Measurements from ENCODE around the gene MAP3K21.

MAP3K21 gene

DNA sequence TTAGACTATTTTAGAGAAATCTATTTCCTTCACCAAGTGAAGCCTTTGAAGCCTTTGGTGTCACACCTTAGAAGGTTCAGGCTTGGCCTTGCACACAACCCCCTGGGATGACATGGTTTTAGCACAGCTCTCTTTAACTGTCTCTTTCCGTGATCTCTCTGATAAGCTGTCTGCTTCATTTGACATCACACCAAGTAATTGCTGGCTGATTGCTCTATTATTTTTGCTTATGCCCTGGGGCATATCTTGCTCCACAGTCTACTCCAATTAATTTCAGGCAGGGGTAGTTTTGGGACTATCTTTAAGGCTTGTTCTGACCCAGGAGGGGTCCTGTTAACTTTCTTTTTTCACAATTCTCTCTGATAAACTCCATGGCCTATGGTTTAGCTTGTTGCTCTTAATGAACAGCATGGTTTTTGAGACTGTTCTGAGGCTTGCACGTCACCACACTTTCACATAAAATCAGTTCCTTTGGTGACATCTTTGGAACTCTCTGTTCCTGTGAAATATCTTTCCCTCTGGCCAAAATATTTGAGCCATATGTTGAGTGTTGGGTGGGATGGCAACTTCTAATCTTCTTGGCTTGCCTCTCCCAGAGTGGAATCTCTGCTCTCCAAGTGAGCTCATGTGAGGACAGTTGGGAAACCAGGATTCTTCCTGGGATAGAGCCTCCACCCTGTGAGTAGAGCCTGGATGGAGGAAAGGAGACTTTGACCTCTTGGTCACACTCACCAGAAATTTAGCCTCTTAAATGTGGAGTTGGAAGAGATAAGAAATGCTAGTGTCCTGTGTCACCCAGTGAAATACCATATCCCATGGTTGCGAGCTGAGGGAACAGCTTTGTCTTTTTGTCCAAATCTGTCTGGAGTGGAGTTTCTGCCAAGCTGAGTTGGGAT lies 63.6 kb downstream of the MAP3K21 start:
- DNase-seq, result no peak

DNA sequence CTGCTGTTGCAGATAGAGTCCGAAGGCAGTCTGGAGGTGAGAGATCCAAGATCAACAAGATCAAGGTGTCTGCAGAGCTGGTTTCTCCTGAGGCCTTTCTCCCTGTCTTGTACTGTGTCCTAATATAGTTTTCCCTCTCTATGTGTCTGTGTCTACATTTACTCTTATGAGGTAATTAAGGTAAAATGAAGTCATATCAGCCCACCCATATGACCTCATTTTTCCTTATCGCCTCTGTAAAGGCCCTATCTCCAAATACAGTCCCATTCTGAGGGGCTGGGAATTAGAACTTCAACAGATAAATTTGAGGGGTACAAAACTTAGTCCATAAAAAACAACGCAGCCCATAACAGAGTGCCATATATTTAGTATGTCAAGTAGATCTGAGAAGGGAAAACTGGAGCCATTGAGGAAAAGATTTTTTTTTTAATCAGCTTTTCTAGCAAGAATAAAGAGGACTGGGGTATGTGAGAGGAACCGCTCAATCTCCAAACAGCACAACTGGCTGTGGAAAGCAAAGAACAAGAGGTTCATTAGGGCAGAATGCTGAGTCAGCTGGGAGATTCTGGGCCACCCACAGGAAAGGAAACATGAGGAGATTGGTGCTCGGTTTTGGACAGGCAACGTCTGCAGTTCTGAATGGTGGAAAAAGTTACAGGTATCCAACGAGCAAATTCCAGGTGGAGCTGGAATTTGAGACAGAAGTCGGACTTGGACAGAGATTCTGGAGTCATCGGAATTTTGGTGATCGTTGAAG lies 65.7 kb downstream of the MAP3K21 start:
- DNase-seq, result no peak

DNA sequence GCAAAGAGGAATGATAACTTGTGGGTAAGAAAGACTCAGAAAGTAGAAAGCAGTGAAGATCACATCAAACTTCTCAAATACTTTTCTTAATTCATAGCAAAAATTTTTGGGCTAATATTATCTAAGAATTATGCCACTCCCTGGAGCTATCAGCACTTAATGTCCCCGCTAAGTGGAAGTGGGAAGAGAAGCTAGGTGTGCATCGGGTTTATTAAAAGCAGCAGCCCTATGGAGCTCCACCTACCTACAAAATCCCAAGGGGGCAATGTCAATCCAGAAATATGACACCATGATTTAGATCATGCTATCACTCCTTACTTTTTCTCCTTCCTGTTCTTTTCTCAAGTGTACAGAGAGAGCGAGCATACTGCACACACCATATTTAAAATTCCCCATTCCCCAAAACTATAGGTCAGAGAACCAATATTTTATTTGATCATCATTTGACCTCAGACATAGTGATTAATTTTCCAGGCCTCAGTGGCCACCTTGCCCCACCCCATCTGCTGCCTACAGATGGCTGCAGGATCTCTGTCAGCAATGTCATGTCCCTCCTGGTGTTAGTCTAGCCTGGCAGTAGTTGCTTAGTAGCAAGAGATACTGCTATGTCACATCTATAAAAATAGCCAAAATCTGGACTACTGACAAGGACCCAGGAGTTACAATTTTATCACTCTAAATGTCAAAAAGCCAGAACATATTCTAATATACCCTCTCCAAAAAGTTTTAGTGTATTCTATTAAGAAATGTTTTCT lies 66.6 kb downstream of the MAP3K21 start:
- no peak for DNase-seq

DNA sequence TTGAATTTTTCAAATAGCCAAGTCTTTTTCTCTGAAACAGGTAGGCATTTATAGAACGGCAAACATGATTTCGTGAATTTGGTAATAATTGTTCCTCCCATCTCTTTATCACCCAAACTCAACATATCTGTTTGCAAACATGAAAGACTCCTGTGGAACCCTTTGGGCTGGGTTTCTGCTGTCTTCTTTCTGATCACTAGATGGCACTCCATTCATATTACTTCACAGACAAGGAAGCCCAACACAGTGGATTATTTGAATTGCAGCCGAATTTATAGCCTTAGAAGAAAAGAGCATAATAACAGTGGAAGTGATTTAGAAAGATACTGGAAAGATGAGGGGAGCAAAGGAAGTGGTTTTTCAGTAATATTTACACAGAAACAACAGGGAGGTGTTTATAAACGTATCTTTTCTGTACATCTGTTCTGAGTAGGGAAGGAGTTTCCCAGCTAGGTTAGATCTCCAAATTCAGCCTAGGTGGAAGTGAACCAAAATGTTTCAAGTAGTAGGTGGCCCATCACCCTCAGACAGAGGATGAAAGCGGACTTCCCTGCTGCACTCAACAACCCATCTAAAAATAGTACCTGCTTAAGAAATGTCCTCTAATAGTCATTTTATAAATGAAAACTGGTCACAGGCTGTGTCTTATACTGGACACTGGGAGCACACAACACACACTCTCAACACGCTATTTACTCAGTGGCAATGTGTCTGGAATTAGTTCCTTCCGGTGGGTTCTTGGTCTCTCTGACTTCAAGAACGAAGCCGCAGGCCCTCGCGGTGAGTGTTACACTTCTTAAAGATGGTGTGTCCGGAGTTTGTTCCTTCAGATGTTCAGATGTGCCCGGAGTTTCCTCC lies 67.6 kb downstream of the MAP3K21 start:
- no peak for DNase-seq

DNA sequence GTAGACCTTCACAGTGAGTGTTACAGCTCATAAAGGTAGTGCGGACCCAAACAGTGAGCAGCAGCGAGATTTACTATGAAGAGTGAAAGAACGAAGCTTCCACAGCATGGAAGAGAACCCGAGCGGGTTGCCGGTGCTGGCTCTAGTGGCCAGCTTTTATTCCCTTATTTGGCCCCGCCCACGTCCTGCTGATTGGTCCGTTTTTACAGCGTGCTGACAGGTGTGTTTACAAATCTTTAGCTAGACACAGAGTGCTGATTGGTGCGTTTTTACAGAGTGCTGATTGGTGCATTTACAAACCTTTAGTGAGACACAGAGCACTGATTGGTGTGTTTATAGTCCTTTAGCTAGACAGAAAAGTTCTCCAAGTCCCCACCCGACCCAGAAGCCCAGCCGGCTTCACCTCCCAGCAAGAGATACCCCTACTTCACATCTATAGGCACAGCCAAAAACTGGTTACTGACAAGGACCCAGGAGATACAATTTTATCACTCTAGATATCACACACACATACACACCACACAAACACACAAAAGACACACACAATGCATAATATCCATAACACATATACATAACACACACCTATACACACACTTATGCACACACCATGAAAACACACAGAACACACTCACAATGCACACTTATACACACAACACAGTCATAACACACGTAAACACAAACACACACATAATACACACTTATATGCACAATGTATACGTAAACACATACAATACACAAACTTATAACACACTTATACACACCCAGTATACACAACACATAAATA lies 68.5 kb downstream of the MAP3K21 start:
- DNase-seq, result no peak

DNA sequence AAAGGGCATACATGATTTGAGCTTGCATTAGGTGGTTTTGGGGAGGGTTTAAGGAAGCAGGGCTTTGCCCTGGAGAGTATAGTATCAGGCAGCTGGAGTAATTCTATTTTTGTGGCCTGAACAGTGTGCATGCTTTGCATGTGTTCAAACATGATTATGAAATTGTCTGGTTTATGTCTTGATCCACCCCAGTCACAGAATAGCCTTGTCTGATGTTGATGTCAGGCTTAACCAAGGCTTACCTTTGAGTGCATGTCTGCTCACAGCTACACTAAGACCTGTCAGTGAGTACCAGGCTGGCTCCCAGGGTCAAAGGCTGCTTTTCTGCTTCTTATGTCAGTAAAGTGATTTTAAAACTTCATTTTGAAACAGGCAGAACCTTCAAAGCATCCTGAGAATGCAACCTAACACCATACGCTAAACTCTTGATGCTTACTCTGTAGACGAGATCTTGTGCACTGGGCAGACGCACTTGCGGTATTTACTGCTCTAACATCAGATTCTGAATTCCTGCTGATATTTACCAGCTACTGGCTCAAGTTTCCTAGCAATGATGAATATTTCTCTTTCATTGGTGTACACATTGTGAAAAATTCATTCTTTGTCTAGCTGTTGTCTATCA lies 78.9 kb downstream of the MAP3K21 start:
- no peak for DNase-seq

DNA sequence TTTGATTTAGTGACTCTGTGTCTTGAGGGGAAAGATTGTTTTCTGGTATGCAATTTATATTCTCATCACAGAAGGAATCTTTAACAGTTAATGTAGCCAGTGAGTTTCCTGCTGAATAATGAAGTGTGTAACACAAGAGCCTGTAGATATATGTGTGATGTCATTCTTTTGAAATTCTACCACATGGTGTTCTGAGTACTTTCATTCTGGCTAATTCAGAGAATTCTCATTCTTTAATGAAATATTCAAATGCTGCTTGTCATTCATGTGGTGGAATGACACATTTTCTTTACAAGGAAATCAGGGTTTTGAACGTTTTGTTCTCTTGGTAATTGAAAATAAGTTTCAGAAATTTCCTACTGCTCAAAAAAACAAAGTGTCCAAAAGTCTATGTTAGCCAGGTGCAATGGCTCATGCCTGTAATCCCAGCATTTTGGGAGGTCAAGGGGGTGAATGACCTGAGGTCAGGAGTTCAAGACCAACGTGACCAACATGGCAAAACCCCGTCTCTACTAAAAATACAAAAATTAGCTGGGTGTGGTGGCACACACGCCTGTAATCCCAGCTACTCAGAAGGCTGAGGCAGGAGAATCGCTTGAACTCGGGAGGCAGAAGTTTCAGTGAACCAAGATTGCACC lies 79.6 kb downstream of the MAP3K21 start:
- no peak for DNase-seq

DNA sequence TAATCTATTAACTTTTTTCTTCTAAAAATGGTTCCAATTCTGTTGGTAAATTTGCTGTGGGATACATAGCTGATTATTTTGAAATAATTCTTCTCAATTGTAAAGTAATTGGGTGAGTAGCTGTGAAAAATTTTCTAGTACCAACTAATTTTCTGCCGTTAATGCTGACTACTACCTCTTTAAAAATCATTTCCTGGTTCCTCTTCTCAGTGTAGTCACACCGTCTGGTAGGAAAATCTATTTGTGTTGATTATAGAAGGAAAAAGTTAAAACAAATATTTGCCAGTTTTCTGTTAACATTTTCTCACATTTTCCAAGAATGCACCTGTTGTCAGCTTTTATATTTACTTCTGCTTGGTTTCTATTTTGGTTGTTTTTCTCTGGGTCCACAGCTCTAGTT lies 82.0 kb downstream of the MAP3K21 start:
- DNase-seq, result no peak

DNA sequence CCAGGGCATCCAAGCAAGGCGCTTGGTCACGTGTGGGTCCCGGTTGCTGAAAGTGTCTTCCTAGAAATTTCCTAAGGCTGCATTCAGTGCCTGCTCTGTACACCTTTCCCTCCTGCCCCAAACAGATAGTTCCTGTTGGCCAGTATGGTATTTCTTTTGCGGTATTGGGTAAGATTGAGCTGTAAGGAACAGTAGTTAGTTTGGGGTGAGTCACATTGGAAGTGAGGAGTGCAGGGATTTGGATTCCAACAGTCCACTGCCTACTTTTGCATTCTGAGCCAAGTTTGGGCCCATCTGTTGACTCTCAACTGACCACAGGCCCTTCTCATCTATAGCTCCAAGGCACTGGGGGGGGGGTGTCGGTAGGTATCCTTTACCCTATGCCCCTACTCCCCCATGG lies 83.4 kb downstream of the MAP3K21 start:
- DNase-seq, result no peak

DNA sequence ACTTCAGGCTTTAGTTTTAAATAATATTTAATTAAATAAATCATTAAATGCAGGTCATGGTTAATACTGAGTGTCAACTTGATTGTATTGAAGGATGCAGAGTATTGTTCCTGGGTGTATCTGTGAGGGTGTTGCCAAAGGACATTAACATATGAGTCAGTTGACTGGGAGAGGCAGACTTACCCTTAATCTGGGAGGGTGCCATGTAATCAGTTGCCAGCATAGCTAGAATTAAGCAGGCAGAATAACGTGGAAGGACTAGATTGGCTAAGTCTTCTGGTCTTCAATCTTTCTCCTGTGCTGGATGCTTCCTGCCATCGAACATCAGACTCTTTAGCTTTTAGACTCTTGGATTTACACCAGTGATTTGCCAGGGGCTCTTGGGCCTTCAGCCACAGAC lies 85.3 kb downstream of the MAP3K21 start:
- DNase-seq, result no peak

DNA sequence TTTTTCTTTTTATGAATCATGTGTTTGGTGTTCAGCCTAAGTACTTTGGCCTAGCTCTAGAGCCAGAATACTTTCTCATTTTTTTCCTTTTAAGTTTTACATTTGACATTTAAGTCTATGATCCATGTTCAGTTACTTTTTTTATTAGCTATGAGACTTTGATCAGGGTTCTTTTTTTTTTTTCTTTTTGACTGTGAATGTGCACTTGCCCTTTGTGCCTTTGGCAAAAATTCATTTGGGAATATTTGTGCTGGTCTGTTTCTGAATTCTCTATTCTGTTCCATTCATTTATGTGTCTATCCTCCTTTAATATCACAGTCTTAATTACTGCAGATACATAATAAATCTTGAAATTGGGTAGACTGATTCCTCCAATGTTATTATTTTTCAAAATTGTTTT lies 93.8 kb downstream of the MAP3K21 start:
- no peak for DNase-seq

DNA sequence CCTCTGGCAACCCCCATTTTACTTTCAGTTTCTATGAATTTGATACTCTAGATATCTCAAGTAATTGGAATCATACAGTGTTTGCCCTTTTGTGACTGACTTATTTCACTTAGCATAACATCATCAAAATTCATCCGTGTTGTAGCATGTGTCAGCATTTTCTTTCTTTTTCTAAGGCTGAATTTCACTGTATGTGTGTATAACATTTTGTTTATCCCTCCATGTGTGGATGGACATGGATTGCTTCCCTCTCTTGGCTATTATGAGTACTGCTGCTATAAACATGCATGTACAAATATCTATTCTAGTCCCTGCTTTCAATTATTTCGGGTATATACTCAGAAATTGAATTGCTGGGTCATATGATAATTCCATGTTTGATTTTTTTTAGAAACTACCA lies 97.3 kb downstream of the MAP3K21 start:
- no peak for DNase-seq

DNA sequence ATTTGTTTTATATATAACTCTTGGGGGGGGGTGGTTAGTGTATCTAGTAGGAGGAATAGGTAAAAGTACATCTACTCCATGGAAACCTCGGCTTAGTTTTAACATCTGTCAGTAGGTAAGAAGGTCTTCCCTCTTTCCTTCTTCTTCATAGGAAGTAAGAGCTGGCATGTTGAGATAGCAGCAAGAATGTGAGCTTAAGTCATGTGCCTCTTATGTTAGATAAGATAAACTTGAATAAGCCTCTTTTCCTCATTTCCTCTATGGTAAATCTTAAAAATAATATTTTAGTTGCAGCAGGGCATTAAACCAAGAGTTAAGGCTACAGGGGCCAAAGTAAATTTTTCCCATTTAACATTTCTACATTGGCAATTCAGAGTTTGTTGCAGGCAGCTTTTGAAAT lies 100.4 kb downstream of the MAP3K21 start:
- no peak for DNase-seq

DNA sequence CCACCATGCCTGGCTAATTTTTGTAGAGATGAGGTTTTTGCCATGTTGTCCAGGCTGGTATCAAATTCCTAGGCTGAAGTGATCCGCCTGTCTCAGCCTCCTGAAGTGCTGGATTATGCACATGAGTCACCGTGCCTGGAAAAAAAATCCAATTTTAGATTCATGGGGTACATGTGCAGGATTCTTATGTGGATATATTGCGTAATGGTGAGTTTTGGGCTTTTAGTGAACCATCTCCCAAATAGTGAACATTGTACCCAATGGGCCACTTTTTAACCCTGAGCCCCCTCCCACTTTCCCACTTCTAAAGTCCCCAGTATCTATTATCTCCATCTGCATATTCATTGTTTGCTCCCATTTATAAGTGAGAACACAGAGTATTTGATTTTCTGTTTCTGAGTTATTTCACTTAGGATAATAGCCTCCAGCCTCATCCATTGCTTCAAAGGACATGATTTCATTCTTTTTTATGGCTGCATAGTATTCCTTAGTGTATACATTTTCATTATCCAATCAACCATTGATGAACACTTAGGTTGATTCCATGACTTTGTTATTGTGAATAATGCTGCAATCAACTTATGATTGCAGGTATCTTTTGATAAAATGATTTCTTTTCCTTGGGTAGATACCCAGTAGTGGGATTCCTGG lies 104.4 kb downstream of the MAP3K21 start:
- no peak for DNase-seq

DNA sequence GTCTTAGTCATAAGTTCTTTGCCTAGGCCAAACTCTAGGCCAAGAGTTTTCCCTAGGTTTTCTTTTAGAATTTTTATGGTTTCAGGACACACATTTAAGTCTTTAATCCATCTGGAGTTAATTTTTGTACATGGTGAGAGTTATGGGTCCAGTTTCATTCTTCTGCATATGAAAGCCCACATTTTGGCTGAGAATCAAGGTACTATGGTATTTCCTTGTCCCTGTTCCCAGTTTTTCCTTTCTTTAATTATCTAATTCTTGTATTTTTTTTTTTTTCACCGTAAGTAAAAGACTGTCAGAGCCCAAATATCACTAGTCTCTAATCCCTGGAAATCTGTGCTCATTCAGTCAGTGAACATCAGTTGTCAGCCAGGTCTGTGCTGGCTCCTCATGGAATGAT lies 105.4 kb downstream of the MAP3K21 start:
- DNase-seq, result no peak

DNA sequence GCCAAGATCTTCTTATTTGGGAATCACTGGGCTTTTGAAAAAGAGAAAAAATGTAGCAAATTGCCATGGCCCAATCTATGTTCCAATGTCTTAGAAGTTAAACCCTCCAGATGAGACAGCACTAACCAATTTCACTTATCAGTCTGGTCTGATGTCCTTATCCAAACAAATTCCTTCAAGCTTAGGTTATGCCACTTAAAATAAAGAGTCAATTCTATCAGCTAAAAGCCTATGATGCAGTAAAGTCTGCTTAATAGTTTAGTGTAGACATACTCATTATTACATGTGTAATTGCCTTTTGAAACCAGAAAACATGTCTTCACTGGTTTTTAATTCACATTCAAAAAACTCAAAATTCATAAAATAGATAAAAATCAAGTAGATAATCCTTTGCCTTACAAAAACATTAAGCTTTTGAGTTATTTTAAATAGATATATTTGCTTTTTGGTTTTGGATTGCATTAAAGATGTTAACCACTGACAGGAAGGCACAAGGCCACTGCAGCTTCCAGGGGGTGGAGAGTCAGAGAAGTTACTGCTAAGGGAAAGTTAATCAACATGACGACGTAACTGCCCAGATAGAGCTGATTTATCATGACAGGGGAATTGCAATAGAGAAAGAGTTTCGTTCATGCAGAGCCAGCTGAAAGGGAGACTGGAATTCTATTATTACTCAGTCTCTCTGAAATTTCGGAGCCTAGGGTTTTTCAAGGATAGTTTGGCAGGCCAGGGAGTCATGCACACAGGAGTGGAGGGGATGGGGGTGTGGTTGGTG lies 106.1 kb downstream of the MAP3K21 start:
- no peak for DNase-seq
